AG09309 (cell line): ENCODE results near the gene RPS6KA2.

ENCODE experiments used
- DNase-seq: peaks from one replicate; pipeline ENCODE4 v3.0.0-alpha.2; 2010; ENCODE audit warnings: low read depth
- H3K4me3 ChIP-seq: 2 replicates; pipeline ENCODE4 v1.5.1; 2011; ENCODE audit warnings: mild to moderate bottlenecking, low read depth, low read length, moderate library complexity; ENCODE audit not compliant: control insufficient read depth
- CTCF ChIP-seq: IDR thresholded peaks from 2 replicates; pipeline ENCODE4 v1.5.1; 2011; ENCODE audit warnings: mild to moderate bottlenecking, low read depth, low read length, inconsistent platforms; ENCODE audit not compliant: insufficient read depth, control insufficient read depth; ENCODE audit errors: missing control alignments

The RPS6KA2 gene

GRCh38 chr6:166604328-166604727 lies 22.7 kb downstream of the RPS6KA2 start:
- no peak for DNase-seq
- no peak overlapping the region for H3K4me3 ChIP-seq
- no peak for TF ChIP-seq CTCF

- H3K4me3 ChIP-seq = no peak overlapping the region
- TF ChIP-seq CTCF = no peak
- DNase-seq = no peak
Observed at GRCh38 chr6:166603043-166603690, 23.9 kb downstream of the RPS6KA2 start.

GRCh38 chr6:166601956-166602355 lies 25.1 kb downstream of the RPS6KA2 start:
- H3K4me3 ChIP-seq = no peak overlapping the region
- no peak for DNase-seq
- no peak for TF ChIP-seq CTCF

GRCh38 chr6:166600931-166601330 lies 26.1 kb downstream of the RPS6KA2 start:
- TF ChIP-seq CTCF = no peak

GRCh38 chr6:166599205-166599604 lies 27.8 kb downstream of the RPS6KA2 start:
- no peak for DNase-seq
- TF ChIP-seq CTCF = no peak
- H3K4me3 ChIP-seq = no peak overlapping the region

More at GRCh38 chr6:166600931-166601330, 26.1 kb downstream of the RPS6KA2 start:
- no peak overlapping the region for H3K4me3 ChIP-seq
- DNase-seq = no peak

GRCh38 chr6:166598441-166599138 lies 28.5 kb downstream of the RPS6KA2 start:
- H3K4me3 ChIP-seq = no peak overlapping the region
- no peak for TF ChIP-seq CTCF
- peak; percentile 85 for DNase-seq
